ENCODE results near the gene ALOXE3. TPM values are rescaled to one million over a fixed set of nuclear protein-coding genes. Genes with fewer than 3 reads are reported as not detected.
A peak's percentile ranks its signal among the peaks of the same experiment; 100 is the strongest.

ALOXE3 gene
- total RNA-seq, 4 donors from 2014 or later: not detected

DNA sequence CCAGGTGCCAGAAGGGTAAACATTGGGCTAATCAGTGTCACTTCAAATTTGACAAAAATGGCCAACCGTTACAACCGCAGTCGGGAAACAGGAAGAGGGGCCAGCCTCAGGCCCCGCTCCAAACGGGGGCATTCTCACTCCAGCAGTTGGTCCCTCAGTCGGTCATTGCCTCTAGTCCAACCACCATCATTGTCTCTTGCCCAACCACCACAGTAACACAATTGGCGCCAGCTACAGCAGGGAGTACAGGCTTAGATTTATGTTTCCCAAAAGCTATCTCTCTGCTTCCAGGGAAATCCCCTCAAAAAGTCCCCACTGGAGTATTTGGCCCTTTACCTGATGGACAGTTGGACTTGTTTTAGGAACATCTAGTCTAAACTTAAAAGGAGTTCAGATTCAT lies 59.2 kb downstream of the ALOXE3 start:
- intact Hi-C loops (cut with DNase I; ENCODE audit: low total_unique reads) (loop anchor here (5.0 to 10.0 kb wide), 5 partner anchors 72 to 314 kb away; partner anchors contain the start of gene CHD3), in situ Hi-C loops (cut with MboI; ENCODE audit: low sequenced_read_pairs in 4 of 4) (no loop called here)
- Histone ChIP-seq H3K27me3 (peaks cover 38 to 57% (median 50%) of the 10 kb centered on the region in 3 donors), H3K9me3 (no peaks in the 10 kb centered on the region), H3K36me3 (no peaks in the 10 kb centered on the region), H3K4me3 (no peak overlapping the region), H3K4me1 (peaks cover 8% of the 10 kb centered on the region in 2 donors), H3K27ac (no peak overlapping the region)
- no peak for TF ChIP-seq POLR2A (IDR thresholded peaks at IDR 0.05)
- TF ChIP-seq, protein P1, sequence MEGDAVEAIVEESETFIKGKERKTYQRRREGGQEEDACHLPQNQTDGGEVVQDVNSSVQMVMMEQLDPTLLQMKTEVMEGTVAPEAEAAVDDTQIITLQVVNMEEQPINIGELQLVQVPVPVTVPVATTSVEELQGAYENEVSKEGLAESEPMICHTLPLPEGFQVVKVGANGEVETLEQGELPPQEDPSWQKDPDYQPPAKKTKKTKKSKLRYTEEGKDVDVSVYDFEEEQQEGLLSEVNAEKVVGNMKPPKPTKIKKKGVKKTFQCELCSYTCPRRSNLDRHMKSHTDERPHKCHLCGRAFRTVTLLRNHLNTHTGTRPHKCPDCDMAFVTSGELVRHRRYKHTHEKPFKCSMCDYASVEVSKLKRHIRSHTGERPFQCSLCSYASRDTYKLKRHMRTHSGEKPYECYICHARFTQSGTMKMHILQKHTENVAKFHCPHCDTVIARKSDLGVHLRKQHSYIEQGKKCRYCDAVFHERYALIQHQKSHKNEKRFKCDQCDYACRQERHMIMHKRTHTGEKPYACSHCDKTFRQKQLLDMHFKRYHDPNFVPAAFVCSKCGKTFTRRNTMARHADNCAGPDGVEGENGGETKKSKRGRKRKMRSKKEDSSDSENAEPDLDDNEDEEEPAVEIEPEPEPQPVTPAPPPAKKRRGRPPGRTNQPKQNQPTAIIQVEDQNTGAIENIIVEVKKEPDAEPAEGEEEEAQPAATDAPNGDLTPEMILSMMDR (IDR thresholded peaks at IDR 0.05 in 4 of 5, conservative IDR thresholded peaks at IDR 0.05 in 1 of 5): no peak
- ATAC-seq (no peak), DNase-seq (no peak)

DNA sequence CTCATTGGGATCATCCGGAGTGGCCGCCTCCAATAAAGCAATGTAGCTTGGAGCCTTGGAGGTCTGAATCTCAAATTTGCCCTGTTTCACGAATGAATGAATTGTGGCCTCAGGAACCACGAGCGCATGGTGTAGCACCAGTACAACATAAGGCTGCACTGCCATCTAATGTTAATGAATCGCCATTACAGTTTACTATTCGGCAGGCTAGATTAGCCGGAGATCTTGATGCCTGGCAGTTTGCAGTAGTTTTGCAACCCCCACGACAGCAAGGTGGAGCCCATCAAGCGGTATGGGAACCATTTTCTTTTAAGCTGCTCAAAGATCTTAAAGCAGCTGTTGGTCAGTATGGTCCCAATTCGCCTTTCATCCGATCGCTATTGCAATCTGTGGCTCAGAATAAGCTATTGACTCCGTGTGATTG lies 60.6 kb downstream of the ALOXE3 start:
- H3K36me3 ChIP-seq: no peaks in the 10 kb centered on the region
- TF ChIP-seq, protein P1 (IDR thresholded peaks at IDR 0.05 in 4 of 5, conservative IDR thresholded peaks at IDR 0.05 in 1 of 5): peak; percentile 40 to 80 (median 79)
- no peak for TF ChIP-seq POLR2A (IDR thresholded peaks at IDR 0.05)
- intact Hi-C loops (cut with DNase I; ENCODE audit: low total_unique reads) (loop anchor here (5.0 to 10.0 kb wide), 5 partner anchors 70 to 313 kb away; partner anchors contain the start of gene CHD3), in situ Hi-C loops (cut with MboI; ENCODE audit: low sequenced_read_pairs in 4 of 4) (no loop called here)
- ATAC-seq: peak; percentile 89 to 91
- peak; percentile 26 to 31 for DNase-seq
- peaks cover 25 to 43% (median 40%) of the 10 kb centered on the region in 3 donors for H3K27me3 ChIP-seq
- H3K9me3 ChIP-seq: no peaks in the 10 kb centered on the region
- no peak overlapping the region for H3K27ac ChIP-seq
- no peak overlapping the region for H3K4me3 ChIP-seq
- H3K4me1 ChIP-seq: peaks cover 5 to 6% of the 10 kb centered on the region in 2 donors

DNA sequence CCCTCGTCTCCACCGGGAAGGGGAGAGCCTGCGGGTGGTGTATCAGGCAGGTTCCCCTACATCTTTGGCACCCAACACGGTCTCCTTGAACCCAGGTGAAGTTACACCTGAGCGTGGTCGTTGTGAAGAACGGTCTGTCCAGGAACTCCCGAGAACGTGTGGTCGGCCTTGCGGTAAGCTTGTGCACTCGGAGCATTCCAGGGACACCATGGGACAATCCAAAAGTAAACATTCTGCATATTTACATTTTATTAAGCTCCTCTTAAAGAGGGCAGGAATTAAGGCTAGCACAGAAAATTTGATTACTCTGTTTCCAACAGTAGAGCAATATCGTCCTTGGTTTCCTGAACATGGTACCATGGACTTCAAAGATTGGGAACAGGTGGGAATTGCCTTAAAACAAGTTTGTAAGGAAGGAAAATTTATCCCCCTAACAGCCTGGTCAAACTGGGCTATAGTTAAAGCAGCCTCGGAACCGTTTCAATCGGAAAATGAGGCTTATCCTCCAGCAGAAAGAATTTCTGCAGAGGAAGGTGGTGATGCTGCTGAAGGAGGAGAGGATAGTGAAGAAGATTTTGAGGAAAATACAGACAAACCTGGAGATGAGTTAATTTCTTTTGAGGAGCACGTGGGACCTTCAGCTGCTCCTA lies 61.2 kb downstream of the ALOXE3 start:
- in situ Hi-C loops (cut with MboI; ENCODE audit: low sequenced_read_pairs in 4 of 4): no loop called here
- DNase-seq (no peak), ATAC-seq (no peak)
- intact Hi-C loops (cut with DNase I; ENCODE audit: low total_unique reads): loop anchor here (5.0 to 10.0 kb wide), 5 partner anchors 70 to 312 kb away; partner anchors contain the start of gene CHD3
- TF ChIP-seq, protein P1 (IDR thresholded peaks at IDR 0.05 in 4 of 5, conservative IDR thresholded peaks at IDR 0.05 in 1 of 5): no peak
- TF ChIP-seq POLR2A (IDR thresholded peaks at IDR 0.05): no peak
- H3K36me3 ChIP-seq: no peaks in the 10 kb centered on the region
- no peaks in the 10 kb centered on the region for H3K9me3 ChIP-seq
- peaks cover 0 to under 1% of the 10 kb centered on the region in 2 donors for H3K4me1 ChIP-seq
- H3K27me3 ChIP-seq: peaks cover 19 to 37% (median 34%) of the 10 kb centered on the region in 3 donors
- no peak overlapping the region for H3K4me3 ChIP-seq
- H3K27ac ChIP-seq: no peak overlapping the region

DNA sequence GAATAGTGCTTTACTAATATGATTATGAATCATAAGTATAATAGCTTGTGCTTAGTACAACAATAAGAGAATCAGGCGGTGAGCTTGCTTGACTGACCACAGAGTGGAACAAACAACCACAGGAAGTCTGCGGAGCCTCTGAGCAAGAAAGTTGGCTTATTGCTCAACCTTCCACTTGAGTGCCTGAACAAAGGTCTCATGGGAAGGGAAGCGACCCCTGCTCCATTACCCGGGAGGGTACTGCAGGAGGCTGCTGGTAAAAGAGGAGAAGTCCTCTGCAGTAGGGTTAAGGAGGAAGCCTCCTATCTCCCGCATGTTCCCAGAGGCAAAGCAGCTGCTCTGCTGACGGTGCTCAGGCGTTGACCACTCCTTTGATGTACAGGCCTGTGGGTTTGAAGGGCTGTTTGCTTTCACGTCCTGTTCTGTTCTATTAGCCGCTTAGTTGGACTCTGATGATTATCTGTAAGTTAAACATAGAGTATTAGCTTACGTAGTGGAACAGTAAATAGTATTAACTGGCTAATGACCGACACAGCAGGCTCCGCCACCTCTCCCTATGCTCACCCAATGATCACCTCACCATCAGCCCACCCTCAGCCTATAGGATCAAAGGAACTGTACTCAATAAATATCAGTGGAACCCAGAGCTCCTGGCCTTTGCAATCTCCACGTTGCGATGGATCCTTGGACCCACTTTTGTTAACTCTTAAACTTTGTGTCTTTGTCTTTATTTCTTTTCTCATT lies 61.9 kb downstream of the ALOXE3 start:
- H3K9me3 ChIP-seq: no peaks in the 10 kb centered on the region
- ATAC-seq: no peak
- peak; percentile 16 to 42 for DNase-seq
- in situ Hi-C loops (cut with MboI; ENCODE audit: low sequenced_read_pairs in 4 of 4) (no loop called here), intact Hi-C loops (cut with DNase I; ENCODE audit: low total_unique reads) (loop anchor here (5.0 to 10.0 kb wide), 5 partner anchors 69 to 312 kb away; partner anchors contain the start of gene CHD3)
- no peaks in the 10 kb centered on the region for H3K4me1 ChIP-seq
- no peak for TF ChIP-seq POLR2A (IDR thresholded peaks at IDR 0.05)
- TF ChIP-seq, protein P1 (IDR thresholded peaks at IDR 0.05 in 4 of 5, conservative IDR thresholded peaks at IDR 0.05 in 1 of 5): no peak
- H3K4me3 ChIP-seq: no peak overlapping the region
- no peaks in the 10 kb centered on the region for H3K36me3 ChIP-seq
- no peak overlapping the region for H3K27ac ChIP-seq
- peaks cover 12 to 30% (median 27%) of the 10 kb centered on the region in 3 donors for H3K27me3 ChIP-seq
